ENCODE measurements around the gene ABI1.
"Not testable (repeated sequence)": the region's sequence is repeated elsewhere in the genome, so short reads cannot be mapped to it uniquely, and the experiment has no call there.

Gene ABI1

DNA sequence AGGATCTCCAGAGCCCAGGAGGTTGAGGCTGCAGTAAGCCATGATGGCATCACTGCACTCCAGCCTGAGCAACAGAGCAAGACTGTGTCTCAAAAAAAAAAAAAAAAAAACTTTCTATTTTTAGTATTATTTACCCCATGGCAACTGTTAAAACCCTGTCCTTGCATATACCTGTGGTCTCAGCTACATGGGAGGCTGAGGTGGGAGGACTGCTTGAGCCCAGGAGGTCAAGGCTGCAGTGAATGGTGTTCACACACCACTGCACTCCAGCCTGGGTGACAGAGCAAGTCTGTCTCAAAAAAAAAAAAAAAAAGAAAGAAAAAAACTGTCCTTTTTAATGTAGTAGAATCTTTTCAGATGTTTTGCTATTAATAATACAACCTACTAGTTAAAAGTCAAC is 3.2 kb downstream of the ABI1 start:
- in situ Hi-C loops (cut with HindIII; ENCODE audit: low sequenced_read_pairs), result not testable (repeated sequence)

DNA sequence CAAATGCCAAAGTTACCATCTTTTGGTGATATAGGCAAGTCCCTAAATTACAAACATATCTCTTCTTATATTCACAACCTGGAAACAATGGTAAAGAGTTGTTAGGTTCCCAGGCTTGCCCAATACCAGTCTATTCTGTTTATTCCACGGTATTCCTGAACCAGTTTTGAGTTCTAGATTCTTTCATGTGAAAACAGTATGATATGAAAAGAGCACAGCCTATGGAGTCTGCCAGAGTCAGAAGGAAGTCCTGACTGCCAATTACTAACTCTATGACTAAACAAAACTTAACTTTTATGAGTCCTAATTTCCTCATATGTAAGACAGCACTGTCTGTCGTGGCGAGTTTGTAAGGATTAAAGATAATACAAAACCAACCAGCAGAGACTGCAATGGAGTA is 5.6 kb downstream of the ABI1 start:
- in situ Hi-C loops (cut with HindIII; ENCODE audit: low sequenced_read_pairs), result no loop called here

DNA sequence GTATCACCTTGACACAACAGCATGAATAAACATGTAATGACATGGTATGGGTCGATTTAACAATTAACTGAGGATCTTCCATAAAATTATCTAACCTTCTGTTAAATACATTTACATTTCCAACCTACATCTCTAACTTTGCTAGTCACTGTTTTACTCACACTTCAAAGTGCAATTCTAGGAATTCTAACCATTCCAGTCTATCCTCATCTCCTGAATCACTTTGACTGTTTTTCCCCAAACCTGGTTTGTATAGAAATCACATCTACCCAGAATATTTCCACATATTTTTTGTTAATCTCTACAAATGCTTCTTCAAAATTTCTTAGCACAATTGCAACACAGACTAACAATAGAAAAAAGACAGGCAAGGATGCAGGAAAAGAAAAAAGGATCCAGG is 6.2 kb downstream of the ABI1 start:
- in situ Hi-C loops (cut with HindIII; ENCODE audit: low sequenced_read_pairs), result no loop called here

DNA sequence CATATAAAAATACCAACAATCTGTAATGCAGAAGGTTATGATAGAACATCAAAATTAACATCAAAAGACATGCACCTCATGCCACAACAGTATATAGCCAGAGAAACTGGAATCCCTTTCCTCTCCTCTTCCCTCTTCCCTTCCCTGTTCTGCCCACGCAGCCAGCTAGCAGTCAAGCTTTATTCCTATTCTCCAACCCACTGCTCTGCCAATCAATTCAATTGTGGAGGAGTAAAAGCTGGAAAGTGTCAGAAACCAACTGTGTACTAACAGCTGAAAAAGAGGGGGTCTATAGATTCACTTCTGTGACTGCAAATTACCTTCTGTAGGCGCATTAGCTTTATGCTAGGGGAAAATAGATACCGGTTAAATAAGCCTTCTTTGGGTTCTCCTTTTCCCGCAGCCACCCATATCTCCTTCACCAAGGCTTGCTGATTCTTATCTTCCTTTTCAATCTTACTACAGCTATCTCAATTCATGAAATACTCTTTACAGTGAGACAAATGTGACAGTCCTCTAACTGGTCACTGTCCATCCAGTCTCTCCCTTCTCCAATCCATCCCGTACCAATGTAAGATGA is 16.3 kb downstream of the ABI1 start:
- in situ Hi-C loops (cut with HindIII; ENCODE audit: low sequenced_read_pairs), result loop anchor here (5.0 kb wide), 2 partner anchors 38 to 47 kb away; no protein-coding TSS in a partner anchor

GRCh38 chr10:26843736-26844135 is 17.0 kb downstream of the ABI1 start:
- in situ Hi-C loops (cut with HindIII; ENCODE audit: low sequenced_read_pairs), result loop anchor here (5.0 kb wide), 2 partner anchors 39 to 46 kb away; no protein-coding TSS in a partner anchor

GRCh38 chr10:26841733-26842317 is 18.9 kb downstream of the ABI1 start:
- in situ Hi-C loops (cut with HindIII; ENCODE audit: low sequenced_read_pairs), result loop anchor here (5.0 kb wide), 2 partner anchors 40 to 45 kb away; no protein-coding TSS in a partner anchor

DNA sequence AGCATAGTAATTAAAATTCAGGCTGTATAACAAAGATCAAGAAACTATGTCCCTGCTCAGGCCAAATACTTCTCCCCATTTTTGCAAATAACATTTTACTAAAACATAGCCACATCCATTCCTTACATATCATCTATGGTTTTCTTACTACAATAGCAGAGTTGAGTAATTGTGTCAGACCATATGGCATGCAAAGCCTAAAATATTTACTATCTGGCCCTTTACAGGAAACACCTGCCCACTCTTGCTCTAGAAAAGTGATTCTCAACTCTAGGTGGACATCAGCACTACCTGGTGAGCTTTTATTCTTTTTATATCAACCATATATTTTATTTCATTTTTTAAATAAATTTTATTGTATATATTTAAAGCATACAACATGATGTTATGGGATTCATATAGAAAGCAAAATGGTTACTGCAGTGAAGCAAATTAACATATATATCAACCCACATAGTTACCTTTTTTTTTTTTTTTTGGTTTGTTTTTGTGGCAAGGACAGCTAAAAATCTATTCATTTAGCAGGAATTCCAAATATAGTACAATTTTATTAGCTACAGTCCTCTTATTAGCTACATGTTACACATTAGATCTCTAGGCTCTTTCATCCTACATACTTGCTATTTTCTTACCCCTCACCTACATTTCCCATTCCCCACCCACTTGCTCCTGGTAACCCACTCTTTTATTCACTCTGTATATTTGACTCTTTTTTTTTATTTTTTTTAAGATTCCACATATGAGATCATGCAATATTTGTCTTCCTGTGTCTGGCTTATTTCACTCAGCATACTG is 19.6 kb downstream of the ABI1 start:
- in situ Hi-C loops (cut with HindIII; ENCODE audit: low sequenced_read_pairs), result loop anchor here (5.0 kb wide), 2 partner anchors 41 to 44 kb away; no protein-coding TSS in a partner anchor

DNA sequence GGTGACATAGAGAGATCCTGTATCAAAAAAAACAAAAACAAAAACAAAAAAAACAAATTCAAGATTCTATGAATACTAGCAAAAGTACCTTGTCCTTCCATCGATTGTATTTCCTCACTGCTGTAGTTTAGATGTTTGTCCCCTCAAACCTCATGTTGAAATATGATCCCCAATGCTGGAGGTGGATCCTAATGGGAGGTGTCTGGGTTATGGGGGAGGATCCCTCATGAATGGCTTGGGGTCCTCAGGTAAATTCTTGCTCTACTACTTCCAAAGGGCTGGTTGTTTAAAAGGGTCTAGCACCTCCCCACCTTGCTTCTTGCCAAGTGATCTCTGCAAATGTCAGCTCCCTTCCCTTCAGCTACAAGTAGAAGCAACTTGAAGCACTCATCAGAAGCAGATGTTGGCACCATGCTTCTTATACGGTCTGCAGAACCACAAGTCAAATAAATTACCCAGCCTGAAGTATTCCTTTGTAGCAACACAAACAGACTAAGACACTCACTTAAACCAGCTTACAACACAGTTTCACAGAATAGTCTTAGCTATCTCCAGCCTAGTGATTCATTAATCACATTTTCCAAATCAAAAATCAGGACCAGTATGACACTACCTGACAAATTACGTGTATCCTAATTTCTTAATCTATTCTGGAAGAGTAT is 20.7 kb downstream of the ABI1 start:
- in situ Hi-C loops (cut with HindIII; ENCODE audit: low sequenced_read_pairs), result loop anchor here (5.0 kb wide), 2 partner anchors 42 to 43 kb away; no protein-coding TSS in a partner anchor

- in situ Hi-C loops (cut with HindIII; ENCODE audit: low sequenced_read_pairs), result no loop called here
Measured at GRCh38 chr10:26837139-26837538, 23.6 kb downstream of the ABI1 start.

DNA sequence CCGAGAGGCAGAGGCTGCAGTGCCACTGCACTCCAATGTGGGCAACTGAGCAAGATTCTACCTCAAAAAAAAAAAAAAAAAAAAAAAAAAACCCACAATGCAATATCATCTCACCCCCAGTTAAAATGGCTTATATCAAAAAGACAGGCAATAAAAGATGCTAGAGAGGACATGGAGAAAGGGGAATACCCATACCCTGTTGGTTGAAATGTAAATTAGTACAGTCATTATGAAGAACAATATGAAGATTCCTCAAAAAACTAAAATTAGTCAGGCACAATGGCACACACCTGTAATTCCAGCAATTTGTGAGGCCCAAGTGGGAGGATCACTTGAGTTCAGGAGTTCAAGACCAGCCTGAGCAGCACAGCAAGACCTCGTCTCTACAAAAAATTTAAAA is 25.7 kb downstream of the ABI1 start:
- in situ Hi-C loops (cut with HindIII; ENCODE audit: low sequenced_read_pairs), result no loop called here

DNA sequence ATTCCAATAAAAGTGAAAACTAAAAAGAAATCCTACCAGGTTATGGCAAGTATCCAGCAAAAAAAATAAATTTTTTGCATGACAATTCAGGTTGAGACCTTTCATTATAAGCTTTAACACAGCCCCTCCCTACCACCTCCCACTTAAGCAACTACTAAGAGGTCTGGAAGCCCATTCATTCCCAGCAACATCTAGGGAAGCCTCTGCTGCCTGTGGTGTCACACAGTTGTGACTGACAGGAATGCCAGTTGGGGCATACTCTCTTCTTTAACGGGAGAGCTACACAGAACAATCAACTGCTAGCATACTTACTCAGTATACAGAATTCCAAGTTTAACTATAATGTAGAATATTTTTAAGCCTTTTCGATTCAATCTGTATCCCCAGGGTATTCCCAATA is 27.8 kb downstream of the ABI1 start:
- in situ Hi-C loops (cut with HindIII; ENCODE audit: low sequenced_read_pairs), result no loop called here

GRCh38 chr10:26831936-26832335 is 28.8 kb downstream of the ABI1 start:
- in situ Hi-C loops (cut with HindIII; ENCODE audit: low sequenced_read_pairs), result no loop called here

DNA sequence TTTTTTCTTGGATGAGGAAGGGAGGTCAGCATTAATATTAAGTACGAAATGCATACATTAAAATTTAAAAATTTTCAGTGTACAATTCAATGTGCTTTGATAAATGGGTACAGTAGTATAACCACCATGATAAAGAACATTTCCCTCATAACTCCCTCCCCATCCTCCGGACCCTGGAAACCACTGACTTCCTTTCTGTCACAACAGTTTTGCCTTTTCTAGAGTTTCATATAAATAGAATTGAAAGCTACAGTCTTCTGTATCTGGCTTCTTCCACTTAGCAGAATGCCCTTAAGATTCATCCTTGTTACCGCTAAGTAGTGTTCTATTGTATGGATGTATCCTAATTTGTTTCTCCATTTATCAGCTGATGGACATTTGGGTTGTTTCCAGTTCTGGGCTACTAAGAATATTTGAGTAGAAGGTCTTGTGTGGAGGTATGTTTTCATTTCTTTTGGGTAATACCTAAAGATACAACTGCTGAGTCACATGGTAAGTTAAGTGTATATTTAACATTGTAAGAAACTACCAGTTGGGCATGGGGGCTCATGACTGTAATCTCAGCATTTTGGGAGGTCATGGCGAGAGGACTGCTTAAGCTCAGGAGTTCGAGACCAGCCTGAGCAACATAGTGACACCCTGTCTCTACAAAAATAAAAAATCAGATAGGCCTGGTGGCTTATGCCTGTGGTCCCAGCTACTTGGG is 30.8 kb downstream of the ABI1 start:
- in situ Hi-C loops (cut with HindIII; ENCODE audit: low sequenced_read_pairs), result no loop called here

- in situ Hi-C loops (cut with HindIII; ENCODE audit: low sequenced_read_pairs), result no loop called here
Measured at GRCh38 chr10:26824015-26824690, 36.6 kb downstream of the ABI1 start.

DNA sequence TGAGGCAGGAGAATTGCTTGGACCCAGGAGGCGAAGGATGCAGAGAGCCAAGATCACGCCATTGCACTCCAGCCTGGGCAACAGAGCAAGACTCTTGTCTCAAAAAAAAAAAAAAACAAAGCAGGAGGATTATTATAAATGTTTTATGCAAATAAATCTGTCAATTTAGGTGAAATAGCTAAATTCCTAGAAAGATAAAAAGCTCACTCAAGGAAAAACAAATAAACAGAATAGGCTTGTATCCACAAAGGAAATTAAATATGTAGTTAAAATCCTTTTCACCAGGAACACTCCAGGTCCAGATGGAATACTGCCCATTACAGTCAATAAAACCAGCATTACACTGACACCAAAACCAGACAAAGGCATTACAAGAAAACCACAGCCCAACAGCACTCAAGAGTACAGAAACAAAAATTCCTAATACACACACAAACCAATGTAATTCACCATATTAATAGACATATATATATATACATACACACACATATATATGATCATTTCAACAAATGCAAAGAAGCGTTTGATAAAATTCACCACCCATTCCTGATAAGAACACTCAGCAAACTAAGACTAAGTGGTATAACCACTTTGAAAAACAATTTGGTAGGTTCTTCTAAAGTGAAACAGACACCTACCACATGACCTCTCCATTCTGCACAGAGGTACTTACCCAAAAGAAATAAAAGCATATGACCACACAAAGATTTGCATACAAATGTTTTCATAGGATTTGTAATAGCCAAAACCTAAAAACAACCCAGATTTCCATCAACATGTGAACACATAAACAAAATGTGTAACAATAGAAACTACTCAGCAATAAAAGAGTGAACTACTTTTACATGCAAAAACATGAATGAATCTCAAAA is 38.8 kb downstream of the ABI1 start:
- in situ Hi-C loops (cut with HindIII; ENCODE audit: low sequenced_read_pairs), result no loop called here

- in situ Hi-C loops (cut with HindIII; ENCODE audit: low sequenced_read_pairs), result no loop called here
Measured at GRCh38 chr10:26815500-26815899, 45.3 kb downstream of the ABI1 start.

DNA sequence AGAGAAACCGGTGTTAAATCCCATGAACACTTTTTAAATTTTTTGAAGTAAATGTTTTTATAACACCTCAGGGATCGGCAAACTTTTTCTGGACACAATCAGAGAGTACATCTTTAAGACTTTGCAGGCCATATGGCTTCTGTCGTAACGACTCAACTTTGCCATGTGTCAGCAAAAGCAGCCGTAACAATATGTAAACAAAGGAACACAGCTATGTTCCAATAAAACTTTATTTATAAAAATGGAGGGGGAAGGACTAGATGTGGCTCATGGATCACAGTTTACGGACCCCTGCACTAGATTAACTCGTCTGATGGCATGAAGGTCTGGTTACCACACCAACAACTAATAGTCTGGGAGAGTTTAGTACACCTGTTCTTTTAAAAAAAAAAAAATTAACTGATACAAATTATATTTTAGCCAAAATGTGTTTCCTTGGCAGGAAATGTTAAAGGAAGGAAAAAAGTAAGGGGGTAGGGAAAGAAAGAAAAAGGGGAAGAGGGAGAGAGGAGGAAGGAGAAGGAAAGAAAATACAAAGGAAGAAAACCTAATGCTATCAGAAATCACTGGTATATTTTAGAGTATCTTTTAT is 50.2 kb downstream of the ABI1 start:
- in situ Hi-C loops (cut with HindIII; ENCODE audit: low sequenced_read_pairs), result no loop called here

DNA sequence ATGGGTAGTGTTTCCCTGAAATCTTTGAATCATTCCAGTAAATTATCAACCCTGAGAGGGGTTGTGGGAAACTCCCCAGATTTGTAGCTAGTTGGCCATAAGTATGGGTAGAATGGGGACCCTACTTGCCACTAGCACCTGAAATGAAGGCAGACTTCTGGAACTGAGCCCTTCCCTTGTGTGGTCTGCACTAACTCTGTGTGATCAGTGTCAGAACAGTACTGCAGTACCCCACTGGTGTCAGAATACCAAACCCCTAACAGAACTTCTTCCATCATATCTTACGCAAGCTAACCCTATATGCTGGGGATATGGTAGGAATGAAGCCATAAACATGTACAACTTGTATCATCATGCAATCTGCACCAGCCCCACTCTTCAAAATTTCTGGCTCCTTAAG is 50.8 kb downstream of the ABI1 start:
- in situ Hi-C loops (cut with HindIII; ENCODE audit: low sequenced_read_pairs), result no loop called here

- in situ Hi-C loops (cut with HindIII; ENCODE audit: low sequenced_read_pairs), result no loop called here
Measured at GRCh38 chr10:26807532-26807931, 53.2 kb downstream of the ABI1 start.
